Measurements from ENCODE around the gene KNOP1.

DNA sequence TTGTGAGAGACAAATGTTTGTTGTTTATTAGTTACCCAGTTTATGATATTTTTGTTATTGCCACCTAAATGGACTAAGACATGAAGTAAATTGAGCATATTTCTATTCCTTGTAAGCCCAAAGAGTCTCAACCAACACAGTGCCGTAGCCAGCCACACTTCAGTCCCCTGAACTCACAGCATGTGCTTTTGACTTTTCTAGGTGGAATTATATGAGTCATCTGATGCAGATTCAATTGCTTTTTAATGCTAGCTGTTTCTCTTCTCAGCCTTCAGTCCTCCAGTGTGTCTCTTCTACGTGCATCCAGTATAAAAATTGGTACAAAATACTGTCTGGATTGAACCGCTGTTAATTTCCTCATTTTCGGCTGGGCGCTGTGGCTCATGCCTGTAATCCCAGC, 39.0 kb upstream of the KNOP1 start:
- TF ChIP-seq, protein P1, sequence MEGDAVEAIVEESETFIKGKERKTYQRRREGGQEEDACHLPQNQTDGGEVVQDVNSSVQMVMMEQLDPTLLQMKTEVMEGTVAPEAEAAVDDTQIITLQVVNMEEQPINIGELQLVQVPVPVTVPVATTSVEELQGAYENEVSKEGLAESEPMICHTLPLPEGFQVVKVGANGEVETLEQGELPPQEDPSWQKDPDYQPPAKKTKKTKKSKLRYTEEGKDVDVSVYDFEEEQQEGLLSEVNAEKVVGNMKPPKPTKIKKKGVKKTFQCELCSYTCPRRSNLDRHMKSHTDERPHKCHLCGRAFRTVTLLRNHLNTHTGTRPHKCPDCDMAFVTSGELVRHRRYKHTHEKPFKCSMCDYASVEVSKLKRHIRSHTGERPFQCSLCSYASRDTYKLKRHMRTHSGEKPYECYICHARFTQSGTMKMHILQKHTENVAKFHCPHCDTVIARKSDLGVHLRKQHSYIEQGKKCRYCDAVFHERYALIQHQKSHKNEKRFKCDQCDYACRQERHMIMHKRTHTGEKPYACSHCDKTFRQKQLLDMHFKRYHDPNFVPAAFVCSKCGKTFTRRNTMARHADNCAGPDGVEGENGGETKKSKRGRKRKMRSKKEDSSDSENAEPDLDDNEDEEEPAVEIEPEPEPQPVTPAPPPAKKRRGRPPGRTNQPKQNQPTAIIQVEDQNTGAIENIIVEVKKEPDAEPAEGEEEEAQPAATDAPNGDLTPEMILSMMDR (conservative IDR thresholded peaks at IDR 0.05; ENCODE audit: low read length) = no peak
- no peak for TF ChIP-seq EZH2phosphoT487 (IDR thresholded peaks at IDR 0.05; ENCODE audit: borderline replicate concordance)
